NCI-H446 (cell line): ENCODE data around the gene PRAMEF26.
"Not testable (repeated sequence)": the region's sequence is repeated elsewhere in the genome, so short reads cannot be mapped to it uniquely, and the experiment has no call there.

Source experiments
- DNase-seq, 2 experiments: peaks; one replicate each; lab custom pipeline; 2025; lab: John Stamatoyannopoulos, UW

The PRAMEF26 gene

DNA sequence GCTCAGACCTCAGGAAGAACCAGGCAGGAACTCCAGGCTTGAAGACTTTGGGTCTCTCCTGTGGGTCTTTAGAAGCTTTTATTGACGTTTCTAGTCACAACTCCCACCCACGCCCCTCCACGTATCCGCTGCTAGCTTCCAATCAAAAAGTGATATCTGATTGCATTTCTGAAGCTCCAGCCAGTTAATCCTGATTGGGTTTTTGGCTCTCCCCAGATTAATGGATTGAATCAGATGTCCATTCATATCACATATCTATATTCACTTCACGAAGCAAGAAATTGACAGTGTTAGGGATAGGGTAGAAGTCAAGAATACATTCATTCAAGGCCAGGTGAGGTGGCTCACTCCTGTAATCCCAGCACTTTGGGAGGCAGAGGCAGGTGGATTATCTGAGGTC is at the start of gene PRAMEF26:
Gene PRAMEF26 (minus strand): TSS at position 101 of the 400 bp plus-strand sequence. CDS start 2,914 bp downstream, outside the sequence.
- DNase-seq = not testable (repeated sequence)

DNA sequence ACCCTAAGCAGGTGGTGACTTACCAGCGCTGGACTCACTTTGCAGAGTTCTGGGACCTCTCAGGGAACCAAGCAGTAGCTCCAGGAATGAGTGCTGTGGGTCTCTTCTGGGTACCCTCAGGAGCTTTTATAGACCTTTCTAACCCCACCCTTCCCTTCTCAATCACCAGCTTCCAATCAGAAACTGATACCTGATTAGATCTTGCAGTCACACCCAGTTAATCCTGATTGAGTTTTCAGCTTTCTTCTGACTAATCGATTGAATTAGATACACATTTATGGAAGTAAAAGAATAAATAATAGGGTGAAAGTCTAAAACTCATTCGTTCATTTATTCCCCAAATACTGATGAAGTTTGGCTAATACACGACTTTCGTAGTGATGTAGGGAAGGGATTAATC is 45.5 kb upstream of the PRAMEF26 start, which contains the start of gene PRAMEF13:
Gene PRAMEF13 (minus strand): TSS at position 101 of the 400 bp plus-strand sequence. CDS start 1,820 bp downstream, outside the sequence.
- DNase-seq = not testable (repeated sequence)

DNA sequence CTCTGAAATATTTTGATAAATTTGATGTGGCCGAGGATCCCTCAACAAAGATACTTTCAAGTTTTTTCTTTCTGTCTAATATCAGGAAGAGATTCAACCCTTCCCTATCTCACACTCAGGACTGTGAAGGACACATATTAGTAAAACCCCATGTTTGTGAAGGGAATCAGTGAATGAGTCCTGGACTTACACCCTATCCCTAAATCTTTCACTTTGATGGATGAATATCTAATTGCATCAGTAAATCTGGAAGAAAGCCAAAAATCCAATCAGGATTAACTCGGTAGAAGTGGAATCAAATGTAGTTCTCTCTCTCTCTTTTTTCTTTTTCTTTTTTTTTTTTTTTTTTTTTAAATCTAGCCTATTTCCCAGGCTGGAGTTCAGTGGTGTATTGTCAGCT is 15.7 kb upstream of the PRAMEF26 start, which contains the start of gene PRAMEF9:
Gene PRAMEF9 (plus strand): TSS at position 301 of the 400 bp plus-strand sequence. CDS start 3,433 bp downstream, outside the sequence.
- DNase-seq = not testable (repeated sequence)

DNA sequence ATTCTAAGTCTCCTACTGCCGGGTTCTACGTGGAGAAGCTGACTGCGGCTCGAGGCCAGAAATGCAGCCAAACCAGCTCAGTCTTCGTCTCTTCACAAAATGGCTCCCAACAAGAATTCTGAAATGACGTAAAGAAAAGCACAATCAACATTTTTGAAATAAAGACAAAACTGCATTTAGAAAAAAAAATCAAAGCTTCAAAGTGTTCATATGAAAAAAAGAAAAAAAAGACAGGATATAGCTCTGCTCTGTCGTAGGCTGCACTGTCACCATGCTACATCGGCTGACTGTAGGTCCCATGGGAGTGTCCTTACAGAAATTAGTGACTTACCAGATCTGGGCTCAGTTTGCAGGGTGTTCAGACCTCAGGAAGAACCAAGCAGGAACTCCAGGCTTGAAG is 9.7 kb upstream of the PRAMEF26 start, which contains the start of gene HNRNPCL4:
Gene HNRNPCL4 (minus strand): TSS at position 101 of the 400 bp plus-strand sequence. CDS start 164 bp downstream, outside the sequence.
- not testable (repeated sequence) for DNase-seq

DNA sequence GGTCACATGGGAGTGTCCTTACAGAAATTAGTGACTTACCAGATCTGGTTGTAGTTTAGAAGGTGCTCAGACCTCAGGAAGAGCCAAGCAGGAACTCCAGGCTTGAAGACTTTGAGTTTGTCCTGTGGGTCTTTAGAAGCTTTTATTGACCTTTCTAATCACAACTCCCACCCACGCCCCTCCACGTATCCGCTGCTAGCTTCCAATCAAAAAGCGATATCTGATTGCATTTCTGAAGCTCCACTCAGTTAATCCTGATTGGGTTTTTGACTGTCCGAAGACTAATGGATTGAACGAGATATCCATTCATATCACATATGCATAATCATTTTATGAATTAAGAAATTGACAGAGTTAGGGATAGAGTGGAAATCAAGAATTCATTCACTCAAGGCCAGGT is 39.1 kb downstream of the PRAMEF26 start, which contains the start of gene HNRNPCL2:
Gene HNRNPCL2 (minus strand): TSS at position 101 of the 400 bp plus-strand sequence. CDS start 454 bp downstream, outside the sequence.
- DNase-seq = not testable (repeated sequence)
